HCT116 (cell line): ENCODE data around the gene MBNL2.

Experiments used
- POLR2A ChIP-seq: IDR thresholded peaks from 2 replicates; pipeline ENCODE4 v1.7.0; 2011; ENCODE audit warnings: borderline replicate concordance; ENCODE audit not compliant: insufficient read depth, insufficient read length; ENCODE audit errors: extremely low read depth
- TF ChIP-seq, protein P1 (sequence below), 3 experiments: fragments of 200-600 bp in 1 of 3; sonication (generic) in 1 of 3; IDR thresholded peaks in 2 of 3; conservative IDR thresholded peaks in 1 of 3; 2 replicates each; pipeline ENCODE4 v1.5.1; 2012 to 2017; ENCODE audit warnings: low read depth in 2 of 3, low read length in 2 of 3, antibody characterized with exemption in 1 of 3, borderline replicate concordance in 1 of 3, control low read depth in 1 of 3, mild to moderate bottlenecking in 1 of 3, mixed read lengths in 1 of 3, mixed run types in 1 of 3, moderate library complexity in 1 of 3; ENCODE audit not compliant: insufficient read depth in 1 of 3

DNA sequence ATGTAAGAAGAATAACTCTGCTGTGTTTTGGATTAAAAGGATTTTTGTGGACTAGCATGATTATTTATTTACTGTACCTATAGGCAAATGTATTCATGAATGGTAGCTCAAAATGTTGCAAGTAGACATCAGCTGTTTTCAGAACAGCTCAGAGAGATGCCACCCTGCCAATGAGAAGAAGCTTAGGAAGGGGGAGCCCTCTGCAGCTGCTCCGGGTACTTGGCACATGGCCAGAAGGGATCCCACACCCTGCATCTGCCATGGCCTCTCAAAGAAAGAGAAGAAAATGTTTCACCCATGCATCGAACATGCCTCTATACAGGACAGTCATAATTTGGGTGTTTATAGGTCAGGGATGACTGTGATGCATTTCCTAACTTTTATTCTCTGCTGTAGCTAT, 30.5 kb upstream of the MBNL2 start:
- no peak for TF ChIP-seq POLR2A
- TF ChIP-seq, protein P1, sequence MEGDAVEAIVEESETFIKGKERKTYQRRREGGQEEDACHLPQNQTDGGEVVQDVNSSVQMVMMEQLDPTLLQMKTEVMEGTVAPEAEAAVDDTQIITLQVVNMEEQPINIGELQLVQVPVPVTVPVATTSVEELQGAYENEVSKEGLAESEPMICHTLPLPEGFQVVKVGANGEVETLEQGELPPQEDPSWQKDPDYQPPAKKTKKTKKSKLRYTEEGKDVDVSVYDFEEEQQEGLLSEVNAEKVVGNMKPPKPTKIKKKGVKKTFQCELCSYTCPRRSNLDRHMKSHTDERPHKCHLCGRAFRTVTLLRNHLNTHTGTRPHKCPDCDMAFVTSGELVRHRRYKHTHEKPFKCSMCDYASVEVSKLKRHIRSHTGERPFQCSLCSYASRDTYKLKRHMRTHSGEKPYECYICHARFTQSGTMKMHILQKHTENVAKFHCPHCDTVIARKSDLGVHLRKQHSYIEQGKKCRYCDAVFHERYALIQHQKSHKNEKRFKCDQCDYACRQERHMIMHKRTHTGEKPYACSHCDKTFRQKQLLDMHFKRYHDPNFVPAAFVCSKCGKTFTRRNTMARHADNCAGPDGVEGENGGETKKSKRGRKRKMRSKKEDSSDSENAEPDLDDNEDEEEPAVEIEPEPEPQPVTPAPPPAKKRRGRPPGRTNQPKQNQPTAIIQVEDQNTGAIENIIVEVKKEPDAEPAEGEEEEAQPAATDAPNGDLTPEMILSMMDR (IDR thresholded peaks at IDR 0.05 in 2 of 3, conservative IDR thresholded peaks at IDR 0.05 in 1 of 3; ENCODE audit: borderline replicate concordance in 1 of 3, insufficient read depth in 1 of 3, low read depth in 2 of 3, low read length in 2 of 3) = no peak
